Measurements from ENCODE around the gene LRCH1.
A peak's percentile ranks its signal among the peaks of the same experiment; 100 is the strongest.

Gene LRCH1

GRCh38 chr13:46569456-46569855 lies 16.5 kb downstream of the LRCH1 start:
- no peak for DNase-seq (ENCODE audit: low read depth)
- H3K4me3 ChIP-seq (ENCODE audit: low read length), result no peak overlapping the region
- TF ChIP-seq CTCF (IDR thresholded peaks at IDR 0.05; ENCODE audit: insufficient read depth, low read depth, low read length, missing control alignments), result no peak

- H3K4me3 ChIP-seq (ENCODE audit: low read length), result no peak overlapping the region
- no peak for TF ChIP-seq CTCF (IDR thresholded peaks at IDR 0.05; ENCODE audit: insufficient read depth, low read depth, low read length, missing control alignments)
- no peak for DNase-seq (ENCODE audit: low read depth)
Observed at GRCh38 chr13:46570273-46570672, 17.3 kb downstream of the LRCH1 start.

- DNase-seq (ENCODE audit: low read depth), result no peak
- no peak overlapping the region for H3K4me3 ChIP-seq (ENCODE audit: low read length)
- no peak for TF ChIP-seq CTCF (IDR thresholded peaks at IDR 0.05; ENCODE audit: insufficient read depth, low read depth, low read length, missing control alignments)
Observed at GRCh38 chr13:46571189-46571908, 18.4 kb downstream of the LRCH1 start.

GRCh38 chr13:46571909-46572595 lies 19.1 kb downstream of the LRCH1 start:
- no peak overlapping the region for H3K4me3 ChIP-seq (ENCODE audit: low read length)
- no peak for TF ChIP-seq CTCF (IDR thresholded peaks at IDR 0.05; ENCODE audit: insufficient read depth, low read depth, low read length, missing control alignments)
- DNase-seq (ENCODE audit: low read depth), result no peak

- H3K4me3 ChIP-seq (ENCODE audit: low read length), result no peak overlapping the region
- no peak for TF ChIP-seq CTCF (IDR thresholded peaks at IDR 0.05; ENCODE audit: insufficient read depth, low read depth, low read length, missing control alignments)
- no peak for DNase-seq (ENCODE audit: low read depth)
Observed at GRCh38 chr13:46572752-46573431, 19.9 kb downstream of the LRCH1 start.

GRCh38 chr13:46575301-46575771 lies 22.4 kb downstream of the LRCH1 start:
- peak; percentile 18 for DNase-seq (ENCODE audit: low read depth)
- H3K4me3 ChIP-seq (ENCODE audit: low read length), result no peak overlapping the region
- no peak for TF ChIP-seq CTCF (IDR thresholded peaks at IDR 0.05; ENCODE audit: insufficient read depth, low read depth, low read length, missing control alignments)
